Femur (tissue), 1 donor: Measurements from ENCODE around the gene S100A7.
A peak's percentile ranks its signal among the peaks of the same experiment; 100 is the strongest.

ENCODE experiments used
- DNase-seq: peaks from one replicate; pipeline ENCODE4 v3.0.0-alpha.2; 2017

Gene S100A7

DNA sequence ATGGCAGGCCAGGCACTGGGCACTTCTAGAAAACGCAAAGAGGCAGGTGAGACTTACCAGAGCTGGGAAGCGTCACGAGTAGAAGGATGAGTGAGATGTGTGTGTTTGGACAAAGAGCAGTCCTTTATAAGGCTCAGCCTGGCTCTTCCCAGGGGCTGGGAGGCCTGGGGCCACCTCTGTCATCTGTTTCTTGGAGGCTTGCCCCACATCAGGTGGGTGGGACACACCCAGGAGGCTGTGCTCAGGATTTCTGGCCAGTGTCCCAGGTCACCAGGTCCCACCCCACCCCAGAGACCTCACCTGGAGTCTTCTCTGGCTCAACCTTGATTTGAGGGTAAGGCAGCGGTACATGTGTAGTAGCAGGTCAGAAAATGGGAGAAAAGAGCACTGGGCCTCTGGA is at the start of gene S100A7:
Gene S100A7, minus strand, starts transcription at position 101 of the 400 bp plus-strand sequence. CDS start 1,638 bp downstream, outside the sequence.
- no peak for DNase-seq

DNA sequence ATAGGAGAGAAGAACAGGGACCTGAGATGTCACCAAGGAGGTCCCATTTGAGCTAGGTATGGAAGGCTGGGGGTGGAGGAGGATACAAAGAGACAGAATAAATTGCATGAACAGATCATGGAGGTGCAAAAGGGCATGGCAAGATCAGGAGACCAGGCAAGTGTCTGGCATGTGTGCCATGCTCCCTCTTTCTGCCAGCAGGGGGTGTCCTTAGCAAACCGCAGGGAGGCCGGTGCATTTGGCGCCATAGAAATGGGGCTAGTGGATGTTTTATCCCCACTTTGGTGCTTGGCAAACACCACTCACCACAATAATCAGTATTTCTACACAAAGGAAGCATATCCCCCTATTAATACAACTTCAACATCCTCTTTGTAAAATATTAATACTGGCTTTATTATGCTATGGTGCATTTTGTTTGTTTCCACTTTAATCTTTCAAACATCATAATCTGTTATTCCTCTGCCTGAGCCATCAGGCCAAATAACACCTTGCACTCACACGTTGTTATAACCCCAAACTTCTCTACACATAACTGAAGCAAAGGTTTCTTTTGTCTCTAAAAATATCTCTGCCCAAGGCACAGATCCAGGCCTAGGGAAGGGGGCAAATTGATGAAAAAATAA is 49.4 kb upstream of the S100A7 start:
- DNase-seq: no peak

DNA sequence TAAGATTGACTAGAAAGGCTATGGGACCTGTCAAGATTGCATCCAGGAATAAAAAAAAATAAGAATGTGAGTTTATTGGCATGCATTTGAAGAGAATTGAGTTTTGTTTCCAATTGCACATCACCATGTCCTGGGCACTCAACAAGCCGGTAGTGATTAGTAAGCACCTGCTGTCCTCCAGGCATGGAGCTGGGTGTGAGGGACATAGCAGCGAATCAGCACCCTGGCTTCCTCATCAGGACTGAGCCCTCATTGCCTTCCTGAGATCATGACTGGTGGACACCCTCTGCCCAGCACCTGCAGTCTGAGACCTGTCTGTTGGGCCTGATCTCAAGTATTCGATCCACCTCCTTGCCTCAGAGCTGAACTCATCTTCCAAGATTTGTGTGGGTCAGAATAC is 48.6 kb upstream of the S100A7 start:
- no peak for DNase-seq

DNA sequence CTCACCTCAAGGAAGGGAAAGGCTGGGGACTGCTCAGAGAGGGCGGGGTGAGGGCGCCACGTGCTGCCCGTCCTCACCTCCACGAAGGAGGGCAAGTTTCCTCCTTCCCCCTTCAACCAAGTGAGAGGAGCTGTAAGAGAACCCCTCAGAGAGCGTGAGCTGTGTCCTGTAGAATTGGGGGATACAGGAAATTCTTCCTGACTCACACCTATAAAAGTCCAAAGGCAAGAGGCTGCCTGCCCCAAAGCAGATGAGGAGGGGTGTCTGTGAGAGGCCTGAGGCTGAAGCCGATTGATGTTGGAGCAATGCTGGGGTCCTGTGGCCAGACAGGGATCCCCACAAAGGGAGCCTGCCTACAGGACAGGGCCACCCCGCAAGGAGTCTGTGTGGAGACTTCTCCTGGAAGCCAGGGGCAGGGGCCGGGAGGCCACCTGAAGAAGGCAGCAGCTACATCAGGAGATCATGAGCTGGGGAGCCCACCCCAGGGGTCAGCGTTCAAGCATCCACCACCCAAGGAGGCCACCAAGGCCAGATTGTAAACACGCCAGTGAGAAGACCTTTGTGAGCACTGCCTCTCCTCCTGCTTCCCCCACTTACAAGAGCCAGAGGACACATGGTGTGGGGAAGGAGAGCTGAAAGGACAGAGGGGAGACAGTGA is 47.6 kb upstream of the S100A7 start:
- no peak for DNase-seq

DNA sequence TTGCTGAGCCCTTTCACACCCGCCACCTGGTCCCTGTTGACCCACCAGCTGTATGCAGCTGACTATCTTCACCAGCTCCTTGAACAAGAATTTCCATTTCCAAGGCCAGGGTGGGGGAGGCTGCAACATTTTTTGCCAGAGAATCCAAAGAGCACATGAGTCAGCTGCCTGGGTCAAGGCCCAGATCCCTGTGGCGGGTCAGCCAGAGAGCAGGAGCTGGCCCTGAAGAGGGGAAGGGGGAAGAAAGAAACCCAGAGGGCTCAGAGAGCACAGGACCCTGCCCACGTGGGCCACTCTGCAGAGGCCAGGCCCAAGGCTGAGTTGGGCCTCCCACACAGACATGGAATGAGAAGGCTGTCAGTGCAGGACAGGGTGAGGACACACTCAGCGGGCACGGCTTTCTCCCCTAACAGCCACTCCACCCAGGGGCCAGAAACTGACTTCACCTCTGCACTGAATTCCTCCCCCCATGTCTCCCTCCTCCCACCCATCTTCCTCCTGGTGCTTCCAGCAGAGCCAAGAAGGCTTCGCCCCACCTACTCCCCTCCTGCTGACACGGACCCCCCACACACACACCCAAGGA is 46.5 kb upstream of the S100A7 start:
- peak; percentile 94 for DNase-seq

DNA sequence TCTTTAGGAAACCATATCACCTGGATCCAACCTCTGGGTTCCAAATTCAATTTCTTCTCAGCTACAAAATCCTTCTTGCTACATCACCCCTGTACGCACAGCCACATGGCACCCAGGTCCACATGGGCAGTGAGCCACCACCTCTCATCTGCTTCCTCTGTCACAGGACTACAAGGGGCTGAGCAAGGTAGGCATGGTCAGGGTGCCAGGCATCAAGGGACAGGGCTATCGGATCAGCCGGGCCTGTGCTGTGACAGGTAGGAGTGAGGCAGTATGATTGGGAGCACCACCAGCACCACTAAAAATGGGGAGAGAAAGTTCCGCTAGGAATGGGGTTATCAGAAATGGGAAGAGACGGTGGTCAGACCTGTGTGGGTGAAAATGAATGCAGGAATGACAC is 45.9 kb upstream of the S100A7 start:
- DNase-seq: no peak

DNA sequence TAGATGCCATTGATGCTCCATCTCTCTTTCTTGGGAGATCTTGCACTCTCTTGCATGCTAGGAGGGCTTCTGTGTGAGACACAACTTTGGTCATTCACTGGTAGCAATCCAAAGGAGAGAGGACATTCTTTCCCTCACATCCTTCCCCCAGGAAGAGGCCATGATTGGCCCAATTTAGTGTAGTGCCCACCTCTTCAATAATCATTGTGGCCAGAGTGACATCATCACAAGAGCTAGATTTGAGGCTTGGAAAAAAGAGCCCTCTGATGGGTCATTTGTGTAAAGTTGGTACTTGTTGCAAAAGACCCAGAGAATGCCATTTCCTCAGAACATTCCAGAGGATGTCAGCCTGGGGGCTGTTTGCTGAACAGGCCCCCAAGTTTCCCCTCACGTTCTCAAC is 45.1 kb upstream of the S100A7 start:
- no peak for DNase-seq

DNA sequence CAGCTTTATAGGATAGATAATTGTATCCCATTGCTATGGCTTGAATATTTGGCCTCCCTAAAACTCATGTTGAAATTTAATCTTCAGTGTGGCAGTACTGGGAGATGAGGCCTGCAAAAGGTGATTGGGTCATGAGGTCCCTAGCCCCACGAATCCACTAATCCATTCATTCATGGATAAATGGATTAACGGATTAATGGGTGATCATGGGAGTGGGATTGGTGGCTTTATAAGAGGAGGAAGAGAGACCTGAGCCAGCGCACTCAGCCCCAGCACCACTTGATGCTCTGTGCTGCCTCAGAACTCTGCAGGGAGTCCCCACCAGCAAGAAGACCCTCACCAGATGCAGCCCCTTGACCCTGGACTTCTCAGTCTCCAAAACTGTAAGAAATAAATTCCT is 43.3 kb upstream of the S100A7 start:
- DNase-seq: no peak

DNA sequence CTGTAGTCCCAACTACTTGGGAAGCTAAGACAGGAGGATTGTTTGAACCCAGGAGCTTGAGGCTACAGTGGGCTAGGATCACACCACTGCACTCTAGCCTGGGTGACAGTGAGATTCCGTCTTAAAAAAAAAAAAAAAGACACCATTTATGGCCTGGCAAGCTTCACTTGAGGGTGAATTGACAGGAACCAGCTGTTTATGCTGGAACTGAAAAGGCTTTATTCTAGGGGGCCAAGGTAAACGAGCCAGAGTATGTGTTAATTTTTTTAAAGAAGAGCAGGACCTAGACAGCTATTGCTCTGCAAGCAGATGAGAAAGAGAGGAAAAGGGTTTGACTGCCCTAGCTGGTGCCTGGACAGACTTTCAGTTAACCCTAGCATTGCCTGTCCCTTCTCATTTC is 38.3 kb upstream of the S100A7 start:
- DNase-seq: no peak

DNA sequence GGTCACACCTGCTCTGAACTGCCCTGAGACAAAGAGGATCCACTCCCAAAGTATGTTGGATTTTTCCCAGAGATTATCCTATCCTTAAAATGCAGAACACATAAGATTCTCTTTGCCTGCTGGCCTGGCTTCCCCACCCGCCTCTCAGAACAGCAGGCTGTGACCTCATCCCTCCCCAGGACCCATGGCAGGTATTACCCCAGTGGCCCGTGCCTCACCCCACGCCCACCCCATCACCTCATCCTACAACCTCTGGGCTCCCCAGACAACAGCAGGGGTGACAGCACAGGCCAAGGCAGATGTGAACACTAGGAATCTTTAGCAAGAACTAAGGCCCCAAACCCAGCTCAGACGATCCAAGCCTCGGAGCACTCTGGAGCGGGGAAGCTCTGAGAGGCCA is 35.1 kb upstream of the S100A7 start:
- DNase-seq: no peak

DNA sequence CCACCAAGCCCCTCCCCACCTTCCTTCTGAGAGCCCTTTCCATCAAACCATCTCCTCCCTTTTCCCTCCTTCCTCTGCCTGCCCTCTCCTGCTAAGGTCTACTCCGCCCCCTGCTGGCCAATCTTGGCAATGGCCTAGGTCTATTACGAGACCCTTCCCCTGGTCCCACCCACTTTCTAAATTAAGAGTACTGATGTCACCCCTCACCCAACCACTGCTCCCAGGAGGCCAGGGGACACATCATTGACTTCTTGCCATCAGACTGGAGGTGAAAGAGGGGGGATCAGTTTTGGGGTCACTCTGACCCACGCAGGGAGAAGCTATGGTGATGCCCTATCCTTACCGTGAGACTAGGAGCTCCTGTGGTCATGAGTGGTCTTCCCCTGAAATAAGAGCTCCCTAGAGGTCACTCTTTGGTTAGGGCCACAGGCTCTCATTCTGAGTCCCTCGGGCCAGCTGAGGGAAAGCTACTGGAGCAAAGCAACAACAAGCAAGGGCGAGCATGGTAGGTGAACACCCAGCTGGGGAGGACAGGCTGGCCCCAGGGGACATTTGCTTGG is 34.6 kb upstream of the S100A7 start:
- DNase-seq: peak; percentile 85

DNA sequence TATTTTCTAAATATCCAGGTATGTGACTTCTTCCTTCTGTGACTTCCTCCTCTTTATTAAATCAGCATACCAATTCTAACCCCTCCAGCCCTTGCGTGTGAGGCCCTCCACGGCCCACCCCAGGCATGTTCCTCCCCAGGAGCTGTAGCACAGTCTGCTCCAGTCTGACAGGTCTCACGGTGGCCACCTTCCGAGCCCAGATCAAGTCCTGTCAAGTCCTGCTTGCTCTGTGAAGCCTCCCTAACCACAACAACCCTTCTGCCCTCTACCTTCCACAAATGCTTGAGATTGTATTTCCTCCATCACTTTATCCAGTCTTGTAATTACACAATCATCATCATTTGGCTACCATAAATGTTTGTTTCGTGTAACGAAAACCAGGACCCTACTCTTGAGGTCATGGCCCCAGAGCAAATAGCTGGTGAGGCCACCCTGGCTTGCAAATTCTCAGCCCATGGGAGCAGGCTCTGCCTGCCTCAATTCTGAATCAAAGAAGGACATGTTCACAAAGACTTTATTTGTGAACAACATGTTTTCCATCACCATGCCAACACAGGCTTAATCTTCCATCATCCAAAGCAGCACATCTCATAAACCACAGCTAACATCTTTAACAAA is 33.0 kb upstream of the S100A7 start:
- DNase-seq: no peak

DNA sequence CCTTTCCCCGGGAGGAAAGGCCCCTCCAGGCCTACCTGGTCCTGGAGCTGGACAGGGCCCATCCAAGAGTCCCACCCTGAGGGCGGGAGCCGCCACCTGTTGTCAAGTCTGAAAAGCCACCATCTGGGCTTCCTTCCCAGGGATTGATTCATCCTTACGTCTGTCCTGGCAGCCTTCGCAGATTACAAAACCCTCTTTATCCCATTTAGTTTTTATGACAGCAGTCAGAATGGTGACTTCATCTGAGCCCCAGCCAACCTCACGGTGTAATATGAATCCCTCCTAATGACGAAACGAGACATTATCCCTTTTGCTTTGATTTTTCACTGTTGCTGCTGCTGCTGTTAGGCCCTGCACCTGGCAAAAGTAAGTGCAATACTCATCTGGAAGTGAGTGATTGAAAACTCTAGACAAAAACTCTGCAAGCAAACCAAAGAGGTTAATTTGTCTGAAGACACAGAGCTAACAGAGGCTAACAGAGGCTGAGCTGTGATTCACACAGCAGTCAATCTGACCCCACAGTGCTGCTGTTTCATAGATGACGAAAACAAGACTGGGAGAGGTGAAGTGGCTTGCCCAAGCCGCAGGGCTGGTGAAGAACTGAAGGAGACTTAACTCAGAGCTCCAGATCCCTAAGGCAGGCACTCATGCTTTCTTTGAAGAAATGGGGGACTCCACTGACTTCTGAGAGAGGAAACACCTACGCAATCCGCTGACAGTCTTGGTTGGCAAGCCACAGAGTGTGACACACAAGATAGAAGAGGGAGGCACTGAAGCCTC is 30.0 kb upstream of the S100A7 start:
- peak; percentile 83 for DNase-seq

DNA sequence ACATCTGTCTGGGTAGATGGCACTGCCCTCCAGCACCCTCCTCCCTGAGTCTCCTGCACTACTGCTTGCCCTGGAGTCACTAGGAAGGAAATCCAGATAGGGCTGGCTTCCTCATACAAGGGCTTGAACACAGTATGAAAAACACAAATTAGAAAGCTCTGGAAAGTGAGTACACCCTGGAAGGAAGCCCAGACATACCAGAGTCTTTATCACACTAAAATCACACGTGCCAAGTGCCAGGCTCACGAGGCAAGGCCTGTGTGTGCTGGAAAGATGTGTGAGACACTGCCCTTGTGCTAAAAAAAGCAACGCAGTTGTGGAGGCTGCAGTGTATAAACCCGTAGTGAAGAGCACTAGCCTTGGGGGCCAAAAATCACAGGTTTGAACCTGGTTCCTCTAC is 28.3 kb upstream of the S100A7 start:
- no peak for DNase-seq

DNA sequence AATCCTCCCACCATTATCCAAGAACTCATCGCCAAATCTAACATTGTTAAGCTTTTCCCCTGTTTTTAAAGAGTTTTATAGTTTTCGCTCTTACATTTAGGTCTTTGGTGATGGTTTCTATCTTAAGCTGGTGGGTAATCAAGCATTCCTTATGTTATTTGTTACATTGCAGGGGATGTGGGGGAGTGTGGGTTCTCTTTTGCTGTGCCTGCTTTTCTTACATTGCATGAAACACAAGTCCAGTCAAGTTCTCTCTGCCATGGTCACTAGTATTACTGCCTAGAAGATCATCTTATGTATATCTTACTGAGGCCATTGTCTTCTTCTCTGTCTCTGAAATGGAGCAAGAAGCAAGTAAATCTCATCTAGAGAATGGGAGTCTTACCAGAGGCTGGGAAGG is 27.3 kb upstream of the S100A7 start:
- DNase-seq: no peak

DNA sequence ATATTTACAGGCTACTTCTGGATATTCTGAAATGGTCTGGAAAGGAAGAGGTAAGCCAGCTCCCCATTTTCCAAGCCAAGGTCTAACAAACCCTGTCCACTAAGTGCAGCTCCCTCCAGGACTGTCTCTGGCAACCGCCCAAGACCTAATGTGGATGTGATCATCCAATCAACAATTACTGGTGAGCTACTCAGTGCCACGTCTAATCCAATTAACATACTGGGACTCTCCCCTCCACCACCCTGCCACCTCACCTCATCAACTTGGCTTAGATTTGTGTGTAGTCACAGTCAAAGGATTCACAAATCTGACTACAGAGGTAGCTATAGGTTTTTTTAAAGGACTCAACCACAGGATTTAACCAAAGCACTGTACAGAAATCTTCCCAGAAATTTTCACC is 25.4 kb upstream of the S100A7 start:
- no peak for DNase-seq

DNA sequence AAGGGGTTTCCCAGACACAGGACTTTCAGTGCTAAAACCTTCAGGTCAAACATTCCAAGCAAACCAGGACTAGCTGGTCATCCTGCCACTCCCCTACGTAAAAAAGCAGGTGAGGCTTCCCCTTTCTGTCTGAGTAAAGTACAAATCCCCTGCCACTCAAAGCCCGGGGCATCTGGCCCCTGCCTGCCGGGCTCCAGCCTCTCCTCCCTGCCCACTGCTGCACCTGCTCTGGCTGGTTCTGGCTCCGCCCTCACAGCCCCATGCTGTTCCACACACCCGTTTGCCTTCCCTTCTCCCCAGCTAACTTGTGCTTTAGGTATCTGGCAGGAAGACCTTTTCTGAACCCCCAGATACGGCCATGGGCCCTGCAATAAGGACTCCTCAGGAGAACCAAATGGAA is 23.3 kb upstream of the S100A7 start:
- no peak for DNase-seq

DNA sequence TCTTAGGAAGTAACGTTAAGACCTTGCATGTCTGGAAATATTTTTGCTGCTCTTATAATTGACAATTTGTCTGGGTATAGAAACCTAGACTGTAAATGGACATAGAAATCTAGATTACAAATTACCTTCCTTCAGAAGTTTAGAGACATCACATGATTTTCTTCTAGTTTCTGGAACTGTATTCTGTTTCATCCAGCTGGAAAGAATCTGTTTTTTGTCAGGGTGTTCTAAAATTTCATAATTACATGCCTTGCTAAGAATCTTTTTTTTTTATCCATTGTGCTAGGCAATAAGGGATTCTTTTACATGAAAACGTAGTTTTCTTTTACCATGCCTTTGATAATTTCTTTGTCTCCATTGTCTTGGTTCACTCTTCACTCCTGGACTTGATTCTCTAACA is 20.7 kb upstream of the S100A7 start:
- no peak for DNase-seq

DNA sequence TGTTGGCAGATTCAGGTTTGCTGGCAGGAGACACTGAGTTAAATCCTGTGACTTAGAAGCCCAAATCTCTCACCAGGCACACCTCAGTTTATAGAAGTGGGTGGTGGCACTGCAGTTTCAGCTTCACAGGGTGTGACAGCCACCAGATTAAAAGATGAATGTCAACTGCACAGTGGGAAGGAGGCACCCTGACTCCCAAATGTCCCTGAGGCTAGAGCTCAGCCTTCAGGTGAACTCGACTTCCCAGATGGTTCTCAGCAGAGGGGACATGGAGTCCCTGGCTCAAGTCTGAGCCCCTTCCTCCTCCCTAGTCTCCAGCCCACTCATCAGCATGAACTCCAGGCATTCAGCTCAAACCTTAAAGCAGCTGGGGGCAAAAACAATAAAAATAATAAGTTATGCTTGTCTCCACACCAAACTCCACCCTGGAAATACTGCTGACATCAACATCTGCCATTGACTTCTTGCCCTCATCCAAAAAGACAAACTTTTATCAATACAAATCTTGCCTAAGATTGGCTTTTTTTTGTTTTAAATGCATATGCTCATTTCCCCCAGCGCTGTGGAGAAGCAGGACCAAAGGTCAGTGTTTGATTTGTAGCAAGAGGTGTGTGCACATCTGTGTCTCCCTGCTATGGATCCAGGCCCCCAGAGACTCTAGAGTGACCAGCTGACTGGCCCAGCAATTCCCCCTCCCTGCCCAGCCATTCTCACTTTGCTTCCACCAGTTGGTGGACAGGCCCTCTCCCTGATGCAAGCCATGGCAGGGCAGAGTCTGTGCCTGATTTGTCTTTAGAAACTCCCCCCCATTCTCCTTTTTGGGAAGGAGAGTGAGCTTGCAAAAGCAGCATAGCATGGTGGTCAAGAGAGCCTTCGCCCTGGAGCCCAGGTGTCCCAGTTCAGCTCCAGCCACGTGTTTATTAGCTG is 18.5 kb upstream of the S100A7 start:
- no peak for DNase-seq

DNA sequence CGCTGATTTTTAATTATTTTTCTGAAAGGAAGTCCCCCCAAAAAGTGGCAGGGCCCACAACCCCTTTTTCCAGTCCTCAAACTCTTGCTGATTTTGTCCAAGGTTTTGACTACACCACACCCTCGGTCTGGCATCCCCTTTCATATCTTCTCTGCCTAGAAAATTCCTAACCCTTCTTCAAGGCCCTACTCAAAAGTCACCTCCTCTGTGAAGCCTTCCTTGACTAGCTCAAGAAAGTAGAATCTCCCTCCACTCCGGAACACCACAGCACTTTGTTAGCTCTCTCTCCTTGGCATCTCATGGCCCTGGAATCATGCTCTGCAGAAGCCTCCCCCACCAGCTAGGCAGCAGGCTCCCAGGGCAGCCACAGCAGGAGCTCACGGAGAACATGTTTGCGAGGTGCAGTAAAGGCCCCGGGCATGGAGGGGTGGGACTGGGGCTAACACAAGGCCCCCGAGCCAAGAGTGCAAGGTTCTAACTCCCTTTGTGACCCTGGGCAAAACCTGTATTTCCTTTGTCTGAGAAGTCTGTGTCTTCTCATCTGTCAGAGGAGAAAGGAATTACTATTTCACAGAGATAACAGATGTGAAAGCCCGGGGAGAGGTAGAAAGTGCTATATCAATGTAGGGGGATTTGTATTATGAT is 17.7 kb upstream of the S100A7 start:
- DNase-seq: no peak

DNA sequence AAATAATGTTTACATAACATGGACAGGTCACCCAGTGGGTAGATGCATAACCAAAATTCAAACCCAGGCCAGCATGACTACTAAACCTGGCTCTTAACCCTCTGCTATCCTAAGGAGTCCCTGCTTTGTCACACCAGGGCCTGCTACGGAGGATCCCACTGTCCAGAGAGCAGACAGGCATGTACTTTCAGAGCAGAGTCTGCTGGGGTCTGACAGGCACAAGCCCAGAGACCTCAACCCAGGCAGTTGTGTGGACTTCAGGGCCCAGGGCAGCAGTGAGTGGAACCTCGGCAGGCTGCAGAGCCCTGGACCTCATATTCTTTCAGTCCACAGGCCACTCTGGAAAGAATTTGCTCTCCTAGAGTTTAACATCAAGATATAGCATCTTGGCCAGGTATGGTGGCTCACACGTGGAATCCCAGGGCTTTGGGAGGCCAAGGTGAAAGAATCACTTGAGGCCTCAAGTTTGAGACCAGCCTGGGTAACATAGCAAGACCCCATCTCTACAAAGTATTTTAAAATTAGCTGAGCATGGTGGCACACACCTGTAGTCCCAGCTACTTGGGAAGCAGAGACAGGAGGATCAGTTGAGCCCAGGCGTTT is 16.1 kb upstream of the S100A7 start:
- DNase-seq: no peak
